H9 (cell line): ENCODE measurements around the gene NPAS3. TPM values are rescaled to one million over a fixed set of nuclear protein-coding genes. Genes with fewer than 3 reads are reported as not detected.

Experiments
- DNase-seq: peaks from one replicate; pipeline ENCODE4 v3.0.0-alpha.2; 2017
- H2AFZ ChIP-seq: one replicate; pipeline ENCODE4 v1.6.1; 2013; ENCODE audit warnings: mild to moderate bottlenecking, low read length, control low read depth, moderate library complexity
- H2AK5ac ChIP-seq: 2 replicates; pipeline ENCODE4 v1.6.1; 2013; ENCODE audit warnings: low read length, control low read depth, mixed read lengths; ENCODE audit not compliant: insufficient read length
- H2BK120ac ChIP-seq: one replicate; pipeline ENCODE4 v1.6.1; 2013; ENCODE audit warnings: low read depth, mild to moderate bottlenecking, low read length, control low read depth, inconsistent platforms; ENCODE audit not compliant: poor library complexity, severe bottlenecking
- H2BK12ac ChIP-seq: 2 replicates; pipeline ENCODE4 v1.6.1; 2013; ENCODE audit warnings: low read length, control low read depth, mixed read lengths, low read depth; ENCODE audit not compliant: insufficient read length
- H2BK15ac ChIP-seq: 2 replicates; pipeline ENCODE4 v1.6.1; 2013; ENCODE audit warnings: low read depth, low read length, control low read depth
- H2BK20ac ChIP-seq: one replicate; pipeline ENCODE4 v1.6.1; 2013; ENCODE audit warnings: low read depth, mild to moderate bottlenecking, low read length, control low read depth, inconsistent platforms; ENCODE audit not compliant: poor library complexity, severe bottlenecking
- H2BK5ac ChIP-seq: 2 replicates; pipeline ENCODE4 v1.6.1; 2013; ENCODE audit warnings: low read length, control low read depth, mixed read lengths; ENCODE audit not compliant: insufficient read length
- H3K14ac ChIP-seq: 2 replicates; pipeline ENCODE4 v1.6.1; 2013; ENCODE audit warnings: low read length, control low read depth; ENCODE audit not compliant: insufficient read depth
- H3K18ac ChIP-seq: 2 replicates; pipeline ENCODE4 v1.6.1; 2013; ENCODE audit warnings: low read depth, mild to moderate bottlenecking, mixed read lengths, low read length, control low read depth; ENCODE audit not compliant: insufficient read length
- H3K23ac ChIP-seq: 2 replicates; pipeline ENCODE4 v1.6.1; 2013; ENCODE audit warnings: low read length, control low read depth, mixed read lengths, low read depth; ENCODE audit not compliant: insufficient read length
- H3K23me2 ChIP-seq: 2 replicates; pipeline ENCODE4 v1.6.1; 2013; ENCODE audit warnings: low read depth, mild to moderate bottlenecking, mixed read lengths, low read length, control low read depth; ENCODE audit not compliant: insufficient read length, poor library complexity, severe bottlenecking
- H3K27ac ChIP-seq: 2 replicates; pipeline ENCODE4 v1.5.1; 2013; ENCODE audit warnings: low read length, control low read depth, mixed read lengths, low read depth; ENCODE audit not compliant: insufficient read length
- H3K27me3 ChIP-seq: 2 replicates; pipeline ENCODE4 v1.6.1; 2013; ENCODE audit warnings: low read length, control low read depth, inconsistent platforms; ENCODE audit not compliant: insufficient read depth
- H3K4ac ChIP-seq: 2 replicates; pipeline ENCODE4 v1.6.1; 2013; ENCODE audit warnings: low read depth, mild to moderate bottlenecking, control low read depth, inconsistent platforms, low read length, moderate library complexity
- H3K4me1 ChIP-seq: 2 replicates; pipeline ENCODE4 v1.6.1; 2013; ENCODE audit warnings: low read length, control low read depth, inconsistent platforms; ENCODE audit not compliant: insufficient read depth
- H3K4me2 ChIP-seq: 2 replicates; pipeline ENCODE4 v1.6.1; 2013; ENCODE audit warnings: low read length, control low read depth, mixed read lengths; ENCODE audit not compliant: insufficient read length, insufficient read depth
- H3K56ac ChIP-seq: 2 replicates; pipeline ENCODE4 v1.6.1; 2013; ENCODE audit warnings: low read depth, mild to moderate bottlenecking, mixed read lengths, low read length, control low read depth; ENCODE audit not compliant: insufficient read length
- H3K79me1 ChIP-seq: 2 replicates; pipeline ENCODE4 v1.6.1; 2013; ENCODE audit warnings: low read depth, mild to moderate bottlenecking, moderate library complexity, low read length, control low read depth, inconsistent platforms; ENCODE audit not compliant: insufficient read depth, poor library complexity, severe bottlenecking
- H3K79me2 ChIP-seq: 2 replicates; pipeline ENCODE4 v1.6.1; 2013; ENCODE audit warnings: low read length, control low read depth, inconsistent platforms; ENCODE audit not compliant: insufficient read depth
- H3K9ac ChIP-seq: 2 replicates; pipeline ENCODE4 v1.6.1; 2013; ENCODE audit warnings: low read length, control low read depth, mixed read lengths; ENCODE audit not compliant: insufficient read length; ENCODE audit errors: extremely low read depth
- H3K9me3 ChIP-seq: one replicate; pipeline ENCODE4 v1.6.1; 2013; ENCODE audit warnings: low read depth, low read length, inconsistent platforms; ENCODE audit not compliant: control insufficient read depth
- H3T11ph ChIP-seq: one replicate; pipeline ENCODE4 v1.6.1; 2013; ENCODE audit warnings: mild to moderate bottlenecking, low read length, control low read depth, inconsistent platforms
- H4K20me1 ChIP-seq: one replicate; pipeline ENCODE4 v1.6.1; 2013; ENCODE audit not compliant: control insufficient read depth, insufficient read length, insufficient read depth
- H4K5ac ChIP-seq: 2 replicates; pipeline ENCODE4 v1.6.1; 2013; ENCODE audit warnings: low read depth, mild to moderate bottlenecking, mixed read lengths, low read length, control low read depth; ENCODE audit not compliant: insufficient read length
- H4K8ac ChIP-seq: replicated peaks from 2 replicates; pipeline ENCODE4 v1.6.1; 2013; ENCODE audit warnings: low read length, control low read depth, mixed read lengths, low read depth; ENCODE audit not compliant: insufficient read length
- H4K91ac ChIP-seq: 2 replicates; pipeline ENCODE4 v1.6.1; 2013; ENCODE audit warnings: low read depth, mild to moderate bottlenecking, moderate library complexity, mixed read lengths, low read length, control low read depth; ENCODE audit not compliant: insufficient read length
- H3K27ac Mint-ChIP-seq, 3 experiments: 2 replicates in 2 of 3; 3 replicates in 1 of 3; pipeline ENCODE4 v1.8.0; 2020 to 2021; ENCODE audit warnings: mixed read lengths in 3 of 3, mild to moderate bottlenecking in 1 of 3, moderate library complexity in 1 of 3
- H3K27me3 Mint-ChIP-seq: 2 replicates; pipeline ENCODE4 v1.8.0; 2021; ENCODE audit warnings: low read depth, mild to moderate bottlenecking, moderate library complexity, mixed read lengths
- H3K36me3 Mint-ChIP-seq, 3 experiments: 2 replicates in 2 of 3; 3 replicates in 1 of 3; pipeline ENCODE4 v1.8.0; 2020 to 2021; ENCODE audit warnings: low read depth in 3 of 3, mixed read lengths in 3 of 3; ENCODE audit not compliant: insufficient read depth in 1 of 3
- H3K4me1 Mint-ChIP-seq, 2 experiments: 2 replicates each; pipeline ENCODE4 v1.8.0; 2020; ENCODE audit warnings: mixed read lengths in 2 of 2
- H3K4me3 Mint-ChIP-seq, 2 experiments: 2 replicates in 1 of 2; 3 replicates in 1 of 2; pipeline ENCODE4 v1.8.0; 2020 to 2021; ENCODE audit warnings: mild to moderate bottlenecking in 2 of 2, mixed read lengths in 2 of 2, moderate library complexity in 1 of 2
- H3K9me3 Mint-ChIP-seq, 2 experiments: 2 replicates in 1 of 2; 3 replicates in 1 of 2; pipeline ENCODE4 v1.8.0; 2020; ENCODE audit warnings: mild to moderate bottlenecking in 2 of 2, mixed read lengths in 2 of 2, moderate library complexity in 1 of 2
- WGBS: extraction: QIAGEN DNeasy Blood & Tissue Kit; methylation state at CpG from one replicate; pipeline ENCODE4 v1.1.7; 2013; ENCODE audit warnings: missing lambda C conversion rate, low lambda C conversion rate, mixed read lengths; ENCODE audit not compliant: insufficient read length; ENCODE audit errors: extremely low coverage; 5-methylcytosine and 5-hydroxymethylcytosine counted together
- total RNA-seq: library from RNA; stranded (reverse); gene quantifications from 2 replicates; pipeline ENCODE4 v1.2.1, GENCODE V29; 2021
- TF ChIP-seq, protein P1 (sequence below): fragments of 200-600 bp; sonication (generic); conservative IDR thresholded peaks from 3 replicates; pipeline ENCODE4 v1.8.0; 2021; ENCODE audit warnings: antibody characterized with exemption, mild to moderate bottlenecking

Gene NPAS3
- total RNA-seq, 1 experiment from 2014 or later, result 0.17 TPM

DNA sequence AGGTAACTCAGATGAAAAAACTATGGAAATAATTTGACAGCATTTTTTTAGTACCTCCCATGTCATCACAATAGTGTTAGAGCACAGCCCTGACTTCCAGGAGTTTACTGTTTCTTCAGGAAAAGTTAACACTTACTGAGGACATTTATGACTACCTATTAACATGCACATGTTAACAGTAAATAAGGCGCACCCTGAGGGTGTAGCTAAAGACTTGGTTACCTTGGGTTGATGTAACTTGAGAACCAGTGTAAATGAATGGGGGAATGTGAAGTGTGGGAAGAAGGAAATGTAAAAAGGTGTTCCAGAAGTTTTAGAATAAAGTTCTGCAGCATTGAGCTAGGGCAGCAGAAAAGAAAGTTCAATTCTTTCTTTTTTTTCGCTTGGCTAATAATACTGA, 646.0 kb downstream of the NPAS3 start:
- Histone ChIP-seq H3K27me3 (no peaks in the 10 kb centered on the region), H2BK15ac (no peak overlapping the region), H2AK5ac (no peak overlapping the region), H3K27ac (no peak overlapping the region), H3K4ac (no peak overlapping the region), H3K9ac (no peak overlapping the region), H3T11ph (no peak overlapping the region), H2BK12ac (no peak overlapping the region), H3K23ac (no peak overlapping the region), H4K8ac (no peak overlapping the region), H3K56ac (no peak overlapping the region), H2BK120ac (no peak overlapping the region), H3K4me2 (no peak overlapping the region), H3K79me2 (no peaks in the 10 kb centered on the region), H3K14ac (no peak overlapping the region), H3K9me3 (no peaks in the 10 kb centered on the region), H4K91ac (no peak overlapping the region), H4K20me1 (no peaks in the 10 kb centered on the region), H3K18ac (no peak overlapping the region), H2BK20ac (no peak overlapping the region), H4K5ac (no peak overlapping the region), H2AFZ (no peak overlapping the region), H2BK5ac (no peak overlapping the region), H3K79me1 (no peaks in the 10 kb centered on the region), H3K23me2 (no peaks in the 10 kb centered on the region), H3K4me1 (no peaks in the 10 kb centered on the region; the same call in 1 of the 2 replicates)
- no peaks in the 10 kb centered on the region for H3K9me3 Mint-ChIP-seq
- no peak overlapping the region for H3K4me3 Mint-ChIP-seq
- no peak overlapping the region for H3K27ac Mint-ChIP-seq
- H3K4me1 Mint-ChIP-seq, result peaks cover 13 to 19% of the 10 kb centered on the region in 2 experiments
- no peaks in the 10 kb centered on the region for H3K36me3 Mint-ChIP-seq
- TF ChIP-seq, protein P1, sequence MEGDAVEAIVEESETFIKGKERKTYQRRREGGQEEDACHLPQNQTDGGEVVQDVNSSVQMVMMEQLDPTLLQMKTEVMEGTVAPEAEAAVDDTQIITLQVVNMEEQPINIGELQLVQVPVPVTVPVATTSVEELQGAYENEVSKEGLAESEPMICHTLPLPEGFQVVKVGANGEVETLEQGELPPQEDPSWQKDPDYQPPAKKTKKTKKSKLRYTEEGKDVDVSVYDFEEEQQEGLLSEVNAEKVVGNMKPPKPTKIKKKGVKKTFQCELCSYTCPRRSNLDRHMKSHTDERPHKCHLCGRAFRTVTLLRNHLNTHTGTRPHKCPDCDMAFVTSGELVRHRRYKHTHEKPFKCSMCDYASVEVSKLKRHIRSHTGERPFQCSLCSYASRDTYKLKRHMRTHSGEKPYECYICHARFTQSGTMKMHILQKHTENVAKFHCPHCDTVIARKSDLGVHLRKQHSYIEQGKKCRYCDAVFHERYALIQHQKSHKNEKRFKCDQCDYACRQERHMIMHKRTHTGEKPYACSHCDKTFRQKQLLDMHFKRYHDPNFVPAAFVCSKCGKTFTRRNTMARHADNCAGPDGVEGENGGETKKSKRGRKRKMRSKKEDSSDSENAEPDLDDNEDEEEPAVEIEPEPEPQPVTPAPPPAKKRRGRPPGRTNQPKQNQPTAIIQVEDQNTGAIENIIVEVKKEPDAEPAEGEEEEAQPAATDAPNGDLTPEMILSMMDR, result no peak
- WGBS, result no CpG with 5 or more reads among the region's 2 CpGs
- no peaks in the 10 kb centered on the region for H3K27me3 Mint-ChIP-seq
- no peak for DNase-seq
